EL (cell line): Measurements from ENCODE around the gene COL4A4.
A peak's percentile ranks its signal among the peaks of the same experiment; 100 is the strongest.

ENCODE experiments used
- DNase-seq: peaks from one replicate; pipeline ENCODE4 v3.0.0-alpha.2; 2016

COL4A4 gene

GRCh38 chr2:227160164-227160563 is 3.8 kb downstream of the COL4A4 start:
- no peak for DNase-seq

GRCh38 chr2:227154986-227155774 is 8.8 kb downstream of the COL4A4 start:
- peak; percentile 82 for DNase-seq

GRCh38 chr2:227153758-227154486 is 10.1 kb downstream of the COL4A4 start:
- DNase-seq: no peak

GRCh38 chr2:227153307-227153706 is 10.7 kb downstream of the COL4A4 start:
- DNase-seq: no peak

- DNase-seq: no peak
Measured at GRCh38 chr2:227152093-227152766, 11.8 kb downstream of the COL4A4 start.

- no peak for DNase-seq
Measured at GRCh38 chr2:227150222-227150936, 13.6 kb downstream of the COL4A4 start.

GRCh38 chr2:227148106-227148505 is 15.9 kb downstream of the COL4A4 start:
- DNase-seq: no peak

- peak; percentile 79 for DNase-seq
Measured at GRCh38 chr2:227147023-227147422, 17.0 kb downstream of the COL4A4 start.

GRCh38 chr2:227146456-227146855 is 17.5 kb downstream of the COL4A4 start:
- no peak for DNase-seq

GRCh38 chr2:227143895-227144294 is 20.1 kb downstream of the COL4A4 start:
- DNase-seq: no peak

- DNase-seq: no peak
Measured at GRCh38 chr2:227141301-227141700, 22.7 kb downstream of the COL4A4 start.

GRCh38 chr2:227134591-227134990 is 29.4 kb downstream of the COL4A4 start:
- DNase-seq: no peak

- DNase-seq: no peak
Measured at GRCh38 chr2:227132986-227133385, 31.0 kb downstream of the COL4A4 start.

- DNase-seq: no peak
Measured at GRCh38 chr2:227130636-227131035, 33.4 kb downstream of the COL4A4 start.

- DNase-seq: no peak
Measured at GRCh38 chr2:227127201-227127600, 36.8 kb downstream of the COL4A4 start.

GRCh38 chr2:227125506-227125905 is 38.5 kb downstream of the COL4A4 start:
- no peak for DNase-seq

- no peak for DNase-seq
Measured at GRCh38 chr2:227124811-227125210, 39.2 kb downstream of the COL4A4 start.

GRCh38 chr2:227123697-227124096 is 40.3 kb downstream of the COL4A4 start:
- no peak for DNase-seq

- DNase-seq: no peak
Measured at GRCh38 chr2:227118353-227118752, 45.7 kb downstream of the COL4A4 start.

- DNase-seq: no peak
Measured at GRCh38 chr2:227117852-227118251, 46.2 kb downstream of the COL4A4 start.

- DNase-seq: no peak
Measured at GRCh38 chr2:227117027-227117426, 47.0 kb downstream of the COL4A4 start.

- DNase-seq: peak; percentile 9
Measured at GRCh38 chr2:227115761-227116160, 48.2 kb downstream of the COL4A4 start.
